GM18499 (cell line): ENCODE results near the gene CFTR.
"Not testable (repeated sequence)": the region's sequence is repeated elsewhere in the genome, so short reads cannot be mapped to it uniquely, and the experiment has no call there.

Experiments
- ATAC-seq: cut with Tn5 transposase; IDR thresholded peaks from one replicate; pipeline ENCODE4 v1.9.1; 2021; ENCODE audit warnings: moderate number of reproducible peaks; ENCODE audit not compliant: insufficient read depth, unreplicated experiment

Gene CFTR

GRCh38 chr7:117679120-117679519, 199.3 kb downstream of the CFTR start:
- ATAC-seq = no peak

GRCh38 chr7:117682681-117683385, 203.0 kb downstream of the CFTR start:
- ATAC-seq = no peak

- ATAC-seq = no peak
Measured at GRCh38 chr7:117683430-117684175, 203.8 kb downstream of the CFTR start.

- no peak for ATAC-seq
Measured at GRCh38 chr7:117685795-117686194, 206.0 kb downstream of the CFTR start.

- ATAC-seq = no peak
Measured at GRCh38 chr7:117686311-117686935, 206.6 kb downstream of the CFTR start.

- no peak for ATAC-seq
Measured at GRCh38 chr7:117688126-117688525, 208.3 kb downstream of the CFTR start.

GRCh38 chr7:117689406-117689805, 209.6 kb downstream of the CFTR start:
- no peak for ATAC-seq

GRCh38 chr7:117690147-117690546, 210.3 kb downstream of the CFTR start:
- ATAC-seq = no peak

GRCh38 chr7:117692338-117692737, 212.5 kb downstream of the CFTR start:
- no peak for ATAC-seq

- no peak for ATAC-seq
Measured at GRCh38 chr7:117698018-117698417, 218.2 kb downstream of the CFTR start.

GRCh38 chr7:117704063-117704462, 224.2 kb downstream of the CFTR start:
- no peak for ATAC-seq

- ATAC-seq = no peak
Measured at GRCh38 chr7:117705630-117706029, 225.8 kb downstream of the CFTR start.

- peak; percentile 73 for ATAC-seq
Measured at GRCh38 chr7:117706210-117706609, 226.4 kb downstream of the CFTR start.

- ATAC-seq = no peak
Measured at GRCh38 chr7:117707080-117707479, 227.3 kb downstream of the CFTR start.

- not testable (repeated sequence) for ATAC-seq
Measured at GRCh38 chr7:117708173-117708572, 228.3 kb downstream of the CFTR start.

- no peak for ATAC-seq
Measured at GRCh38 chr7:117711556-117711955, 231.7 kb downstream of the CFTR start.

- ATAC-seq = peak; percentile 68
Measured at GRCh38 chr7:117715784-117716445, 236.1 kb downstream of the CFTR start.

- ATAC-seq = no peak
Measured at GRCh38 chr7:117716707-117717299, 237.0 kb downstream of the CFTR start.

GRCh38 chr7:117717357-117717756, 237.5 kb downstream of the CFTR start:
- no peak for ATAC-seq
